OCI-LY7 (cell line): ENCODE results near the gene SLC25A44. TPM values are rescaled to one million over a fixed set of nuclear protein-coding genes. Genes with fewer than 3 reads are reported as not detected.

Source experiments
- BruUV-seq: library from RNA; stranded (reverse); fragments of 400-500 nt; replicated peaks from 2 replicates; lab custom pipeline; 2021; lab: Mats Ljungman, UMichigan
- CTCF ChIA-PET: fragments of 300-600 bp; sonication (Branson Sonifier 250); formaldehyde crosslinking; loops from one replicate; lab custom pipeline; 2022; ENCODE audit warnings: antibody characterized with exemption; ENCODE audit not compliant: unreplicated experiment; lab: Charles Lee
- POLR2A ChIA-PET: fragments of 300-600 bp; sonication (Branson Sonifier 250); formaldehyde crosslinking; loops from one replicate; lab custom pipeline; 2022; ENCODE audit warnings: antibody characterized with exemption; lab: Charles Lee
- DNase-seq: peaks from one replicate; pipeline ENCODE4 v3.0.0-alpha.2; 2015; ENCODE audit warnings: low spot score
- H2AFZ ChIP-seq: fragments of 200-600 bp; sonication (generic), shearing (Covaris generic); 2 replicates; pipeline ENCODE4 v1.6.1; 2014; ENCODE audit warnings: mild to moderate bottlenecking, antibody characterized with exemption, low read length, moderate library complexity
- H3K27ac ChIP-seq: fragments of 200-600 bp; sonication (generic); 2 replicates; pipeline ENCODE4 v1.5.1; 2014; ENCODE audit warnings: mixed run types, low read depth, mild to moderate bottlenecking, moderate library complexity, low read length, inconsistent platforms; ENCODE audit not compliant: poor library complexity, severe bottlenecking
- H3K36me3 ChIP-seq: fragments of 200-600 bp; sonication (generic); 2 replicates; pipeline ENCODE4 v1.6.1; 2014; ENCODE audit warnings: mild to moderate bottlenecking, antibody characterized with exemption, low read length, moderate library complexity, mixed read lengths; ENCODE audit not compliant: insufficient read depth
- H3K4me1 ChIP-seq: fragments of 200-600 bp; sonication (generic); 2 replicates; pipeline ENCODE4 v1.5.1; 2014; ENCODE audit warnings: mild to moderate bottlenecking, low read length; ENCODE audit not compliant: insufficient read depth, poor library complexity, severe bottlenecking
- H3K4me2 ChIP-seq: fragments of 200-600 bp; sonication (generic); 2 replicates; pipeline ENCODE4 v1.6.1; 2014; ENCODE audit warnings: mild to moderate bottlenecking, low read length
- H3K4me3 ChIP-seq: fragments of 200-600 bp; sonication (generic); 2 replicates; pipeline ENCODE4 v1.5.1; 2014; ENCODE audit warnings: mild to moderate bottlenecking, low read depth, low read length; ENCODE audit not compliant: poor library complexity, severe bottlenecking
- H3K79me2 ChIP-seq: fragments of 200-600 bp; sonication (generic); 2 replicates; pipeline ENCODE4 v1.6.1; 2016; ENCODE audit warnings: low read depth, mild to moderate bottlenecking, low read length, moderate library complexity, mixed read lengths; ENCODE audit not compliant: insufficient read depth
- H3K9me2 ChIP-seq: fragments of 200-600 bp; sonication (generic); 2 replicates; pipeline ENCODE4 v1.6.1; 2016; ENCODE audit warnings: mild to moderate bottlenecking, low read length, mixed read lengths; ENCODE audit not compliant: insufficient read depth
- H3K9me3 ChIP-seq: fragments of 200-600 bp; sonication (generic); 2 replicates; pipeline ENCODE4 v1.6.1; 2014; ENCODE audit warnings: mild to moderate bottlenecking, mixed run types, low read length, mixed read lengths
- H4K20me1 ChIP-seq: fragments of 200-600 bp; sonication (generic); 2 replicates; pipeline ENCODE4 v1.6.1; 2014; ENCODE audit warnings: mild to moderate bottlenecking, antibody characterized with exemption, low read length, moderate library complexity, mixed read lengths; ENCODE audit not compliant: insufficient read depth
- EZH2phosphoT487 ChIP-seq: fragments of 200-600 bp; sonication (generic); IDR thresholded peaks from 2 replicates; pipeline ENCODE4 v1.6.1; 2018; ENCODE audit warnings: low read depth, borderline replicate concordance, mild to moderate bottlenecking, mixed run types, antibody characterized with exemption, low read length, moderate library complexity, mixed read lengths
- intact Hi-C: fragments of 100-400 bp; cut with micrococcal nuclease; formaldehyde crosslinking; loops from one replicate; pipeline ENCODE4 v1.10.0; 2022; ENCODE audit not compliant: unreplicated experiment
- total RNA-seq, 2 experiments: library from RNA; depleted of rRNA in 1 of 2; stranded (reverse); fragments of >200 nt in 1 of 2; shearing (Covaris generic) in 1 of 2; gene quantifications; 2 replicates each; pipeline ENCODE4 v1.2.3, GENCODE V29; 2014 to 2022
- TF ChIP-seq, protein P1 (sequence below): fragments of 200-600 bp; sonication (generic); conservative IDR thresholded peaks from 2 replicates; pipeline ENCODE4 v1.5.1; 2014; ENCODE audit warnings: mild to moderate bottlenecking, antibody characterized with exemption, low read length, moderate library complexity, mixed read lengths

Gene SLC25A44
- total RNA-seq, 2 experiments from 2014 or later, result 11.0 to 22.5 TPM

DNA sequence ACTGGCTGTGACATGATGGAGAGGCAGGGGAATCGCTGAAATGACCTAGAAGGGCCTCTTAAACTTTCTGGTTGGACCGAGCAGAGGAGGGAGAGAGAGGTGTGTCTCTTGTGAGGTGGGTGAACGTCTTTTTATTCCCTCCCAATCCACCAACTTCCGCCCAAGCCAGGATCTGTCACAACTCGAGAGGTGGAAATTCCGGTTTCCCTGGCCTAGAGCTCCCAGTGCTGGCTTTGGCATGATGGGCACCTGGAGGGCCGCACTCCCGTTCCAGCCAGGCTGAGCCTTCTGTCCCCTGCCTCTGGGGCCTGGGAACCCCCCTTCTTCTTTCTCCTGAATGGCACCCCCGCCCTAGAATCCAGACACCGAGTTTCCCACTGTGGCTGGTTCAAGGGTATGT, 40.5 kb upstream of the SLC25A44 start, which contains the start of gene SEMA4A:
TSS of gene SEMA4A (plus strand) at position 224 of the 400 bp plus-strand sequence. CDS start 994 bp downstream, outside the sequence.
- intact Hi-C loops, result loop anchor here (5.0 kb wide), 2 partner anchors 184 to 339 kb away; partner anchors contain the start of genes CCT3 and TSACC
- TF ChIP-seq EZH2phosphoT487, result no peak
- TF ChIP-seq, protein P1, sequence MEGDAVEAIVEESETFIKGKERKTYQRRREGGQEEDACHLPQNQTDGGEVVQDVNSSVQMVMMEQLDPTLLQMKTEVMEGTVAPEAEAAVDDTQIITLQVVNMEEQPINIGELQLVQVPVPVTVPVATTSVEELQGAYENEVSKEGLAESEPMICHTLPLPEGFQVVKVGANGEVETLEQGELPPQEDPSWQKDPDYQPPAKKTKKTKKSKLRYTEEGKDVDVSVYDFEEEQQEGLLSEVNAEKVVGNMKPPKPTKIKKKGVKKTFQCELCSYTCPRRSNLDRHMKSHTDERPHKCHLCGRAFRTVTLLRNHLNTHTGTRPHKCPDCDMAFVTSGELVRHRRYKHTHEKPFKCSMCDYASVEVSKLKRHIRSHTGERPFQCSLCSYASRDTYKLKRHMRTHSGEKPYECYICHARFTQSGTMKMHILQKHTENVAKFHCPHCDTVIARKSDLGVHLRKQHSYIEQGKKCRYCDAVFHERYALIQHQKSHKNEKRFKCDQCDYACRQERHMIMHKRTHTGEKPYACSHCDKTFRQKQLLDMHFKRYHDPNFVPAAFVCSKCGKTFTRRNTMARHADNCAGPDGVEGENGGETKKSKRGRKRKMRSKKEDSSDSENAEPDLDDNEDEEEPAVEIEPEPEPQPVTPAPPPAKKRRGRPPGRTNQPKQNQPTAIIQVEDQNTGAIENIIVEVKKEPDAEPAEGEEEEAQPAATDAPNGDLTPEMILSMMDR, result no peak
- H4K20me1 ChIP-seq, result no peaks in the 10 kb centered on the region
- no peaks in the 10 kb centered on the region for H3K9me2 ChIP-seq
- peaks cover 68% of the 10 kb centered on the region for H3K79me2 ChIP-seq
- H3K9me3 ChIP-seq, result no peaks in the 10 kb centered on the region
- peaks cover 26% of the 10 kb centered on the region for H3K36me3 ChIP-seq
- H3K4me1 ChIP-seq, result peaks cover 77% of the 10 kb centered on the region
- POLR2A ChIA-PET, result interaction anchor here (1.0 kb wide), 1 partner anchor 60 kb away, joined by 3 read pairs; the partner anchor contains the start of gene PMF1
- peak within 1 kb of the TSS; percentile 85 for H3K4me2 ChIP-seq
- peak within 1 kb of the TSS; percentile 78 for H3K4me3 ChIP-seq
- CTCF ChIA-PET, result no interaction called here
- no TSS peak for BruUV-seq
- no peak for DNase-seq
- H3K27ac ChIP-seq, result peak within 1 kb of the TSS; percentile 95
- peak within 1 kb of the TSS; percentile 5; the same call in 1 of the 2 replicates for H2AFZ ChIP-seq

GRCh38 chr1:156154317-156154749, 39.6 kb upstream of the SLC25A44 start:
- Histone ChIP-seq H3K4me2 (peak overlapping the region; percentile 85), H3K4me3 (peak overlapping the region; percentile 78), H4K20me1 (no peaks in the 10 kb centered on the region), H3K79me2 (peaks cover 76% of the 10 kb centered on the region), H3K4me1 (peaks cover 77% of the 10 kb centered on the region), H3K27ac (peak overlapping the region; percentile 95), H3K36me3 (peaks cover 35% of the 10 kb centered on the region), H3K9me2 (no peaks in the 10 kb centered on the region), H3K9me3 (no peaks in the 10 kb centered on the region), H2AFZ (no peak overlapping the region)
- no TSS peak for BruUV-seq
- ChIA-PET POLR2A (interaction anchor here (0.7 to 2.5 kb wide), 7 partner anchors 12 to 1248 kb away, joined by 3 to 21 read pairs (median 3); partner anchors contain the start of genes MEX3A and PMF1), CTCF (interaction anchor here (0.5 kb wide), 1 partner anchor 231 kb away, joined by 5 read pairs; no protein-coding TSS in a partner anchor)
- DNase-seq, result peak; percentile 88
- no peak for TF ChIP-seq EZH2phosphoT487
- TF ChIP-seq, protein P1, result no peak
- intact Hi-C loops, result loop anchor here (5.0 kb wide), 2 partner anchors 183 to 338 kb away; partner anchors contain the start of genes CCT3 and TSACC
